HG03139 (cell line): ENCODE measurements around the gene ZDHHC22.
A peak's percentile ranks its signal among the peaks of the same experiment; 100 is the strongest.

Experiments
- ATAC-seq: cut with Tn5 transposase; IDR thresholded peaks from one replicate; pipeline ENCODE4 v1.9.1; 2021; ENCODE audit not compliant: unreplicated experiment

Gene ZDHHC22

DNA sequence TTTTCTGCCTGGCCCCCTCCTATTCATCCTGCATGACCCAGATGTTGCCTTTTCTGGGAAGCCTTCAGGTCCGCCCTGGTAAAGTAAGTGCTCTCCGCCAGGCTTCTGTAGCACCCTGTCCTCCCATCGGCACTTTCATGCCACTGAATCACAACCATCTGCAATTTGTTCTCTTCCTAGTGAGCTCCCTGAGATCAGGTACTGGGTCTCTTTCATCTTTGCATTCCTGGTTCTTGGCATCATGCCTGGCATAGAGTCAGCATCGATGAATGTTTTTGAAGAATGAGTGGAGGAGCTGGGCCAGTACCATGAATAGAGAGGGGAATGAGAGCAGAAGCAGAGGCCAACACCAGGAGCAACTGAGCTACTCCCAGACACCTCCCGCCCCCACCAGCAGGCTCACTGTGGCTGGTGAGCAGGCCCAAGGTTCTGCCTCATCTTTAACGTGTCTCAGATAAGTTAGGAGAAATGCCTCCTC, 13.1 kb downstream of the ZDHHC22 start:
- ATAC-seq: no peak

DNA sequence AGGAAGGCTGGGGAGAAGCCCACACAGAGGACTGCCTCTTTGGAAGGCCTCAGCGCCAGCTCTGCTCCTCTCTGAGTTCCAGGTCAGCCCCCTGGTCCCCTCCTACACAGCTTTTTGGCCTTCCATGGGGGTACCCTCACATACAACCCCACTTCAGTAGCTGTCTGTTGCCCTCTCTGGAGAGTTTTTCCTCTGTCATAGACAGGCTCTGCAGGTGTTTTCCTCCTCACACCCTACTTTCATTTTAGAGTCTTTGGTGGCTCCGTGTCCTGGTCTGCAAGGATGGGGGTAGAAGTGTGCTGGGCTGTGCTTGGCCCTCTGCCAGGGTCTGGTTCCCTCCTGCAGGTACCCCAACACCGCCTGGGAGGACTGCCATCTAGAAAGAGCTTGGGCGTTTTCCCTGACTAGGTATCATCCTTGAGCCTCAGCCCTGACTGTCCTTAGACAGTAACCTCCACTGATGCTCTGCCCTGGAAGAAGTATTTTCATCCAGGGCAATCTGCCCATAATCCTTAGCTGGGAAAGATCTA, 15.1 kb downstream of the ZDHHC22 start:
- ATAC-seq: no peak

- no peak for ATAC-seq
Observed at GRCh38 chr14:77125823-77126325, 15.7 kb downstream of the ZDHHC22 start.

GRCh38 chr14:77125281-77125801, 16.2 kb downstream of the ZDHHC22 start:
- ATAC-seq: no peak

DNA sequence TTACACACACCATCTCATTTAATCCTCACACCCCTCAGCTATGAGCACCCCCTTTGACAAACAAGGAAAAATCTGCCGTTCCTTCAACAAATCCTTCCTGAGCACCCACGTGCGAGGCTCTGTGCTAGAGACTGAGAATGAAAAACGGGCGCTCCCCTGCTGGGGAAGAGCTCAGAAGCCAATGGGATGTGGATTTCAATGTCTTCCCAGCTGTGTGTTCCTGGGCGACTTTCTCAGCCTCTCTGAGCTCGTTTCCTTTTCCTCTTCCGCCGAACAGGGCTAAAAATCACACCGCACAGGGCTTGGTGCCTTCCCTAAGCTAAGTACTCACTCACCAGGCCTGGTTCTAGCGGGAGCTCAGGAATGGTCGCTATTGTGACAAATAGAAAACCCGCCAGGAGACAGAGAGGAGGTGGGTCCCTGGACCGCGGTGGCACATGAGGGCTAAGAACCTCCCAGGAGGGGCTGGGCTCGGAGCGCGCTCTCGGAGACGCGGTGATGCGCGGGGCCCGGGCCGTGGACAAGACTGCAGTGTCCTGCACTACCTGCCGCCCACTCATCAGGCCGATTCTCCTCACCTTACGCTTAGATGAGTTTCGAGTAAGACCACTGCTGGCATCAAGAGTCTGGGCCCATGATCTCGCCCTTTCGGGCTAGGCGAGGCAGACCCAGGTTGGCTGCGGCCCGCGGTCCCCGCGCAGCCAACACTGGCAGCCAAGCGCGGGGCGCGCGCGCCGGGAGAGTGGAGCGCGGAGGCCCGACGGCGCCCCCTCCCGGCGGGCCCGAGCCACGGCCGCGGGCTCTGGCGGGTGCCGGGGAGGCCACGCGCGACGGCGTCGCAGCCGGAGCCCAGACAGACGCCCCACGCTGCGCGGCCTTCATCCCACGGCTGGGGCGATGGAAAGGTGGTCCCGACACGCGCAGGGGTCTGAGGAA, 17.0 kb downstream of the ZDHHC22 start:
- ATAC-seq: no peak

DNA sequence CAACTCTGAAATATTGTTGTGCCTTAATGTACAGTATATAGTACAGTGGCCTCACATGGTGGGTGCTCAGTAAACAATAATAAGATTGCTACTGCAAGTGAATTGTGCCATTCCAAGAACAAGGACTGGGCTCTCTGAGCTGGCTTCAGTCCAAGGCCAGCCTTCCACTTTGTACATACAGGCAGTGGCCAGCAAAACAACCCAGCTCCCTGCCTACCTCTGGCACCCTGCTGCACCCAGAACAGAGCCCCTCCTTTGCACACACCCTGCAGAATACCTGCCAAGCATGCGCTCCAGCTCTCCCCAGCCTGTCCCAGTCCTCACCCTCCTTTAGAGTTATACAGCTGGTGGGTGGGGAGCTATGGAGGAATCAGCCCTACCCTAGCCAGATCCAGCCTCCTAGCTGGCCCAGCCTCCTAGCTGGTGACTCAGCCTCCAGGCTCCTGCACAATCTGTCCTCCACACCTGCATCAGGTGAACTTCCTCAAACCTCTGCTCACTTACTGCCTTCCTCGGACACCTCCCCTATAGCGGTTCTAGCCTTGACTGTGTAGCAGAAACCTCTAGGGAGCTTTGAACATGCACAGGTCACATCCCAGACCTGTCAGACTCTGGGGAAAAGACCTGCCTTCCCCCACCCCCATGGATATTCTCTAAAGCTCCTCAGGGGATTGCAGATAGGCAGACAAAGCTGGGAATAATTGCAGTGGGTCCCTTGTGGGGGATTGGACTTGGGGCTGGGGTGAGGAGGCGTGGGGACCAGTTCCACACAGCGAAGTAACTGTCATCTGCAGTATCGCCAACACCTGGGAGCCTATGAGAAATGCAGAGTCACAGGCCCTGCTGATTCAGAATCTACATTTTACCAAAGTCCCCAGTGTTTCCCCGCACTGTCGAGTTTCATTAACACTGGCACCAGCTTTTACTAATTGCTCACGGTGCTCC, 17.9 kb downstream of the ZDHHC22 start:
- no peak for ATAC-seq

DNA sequence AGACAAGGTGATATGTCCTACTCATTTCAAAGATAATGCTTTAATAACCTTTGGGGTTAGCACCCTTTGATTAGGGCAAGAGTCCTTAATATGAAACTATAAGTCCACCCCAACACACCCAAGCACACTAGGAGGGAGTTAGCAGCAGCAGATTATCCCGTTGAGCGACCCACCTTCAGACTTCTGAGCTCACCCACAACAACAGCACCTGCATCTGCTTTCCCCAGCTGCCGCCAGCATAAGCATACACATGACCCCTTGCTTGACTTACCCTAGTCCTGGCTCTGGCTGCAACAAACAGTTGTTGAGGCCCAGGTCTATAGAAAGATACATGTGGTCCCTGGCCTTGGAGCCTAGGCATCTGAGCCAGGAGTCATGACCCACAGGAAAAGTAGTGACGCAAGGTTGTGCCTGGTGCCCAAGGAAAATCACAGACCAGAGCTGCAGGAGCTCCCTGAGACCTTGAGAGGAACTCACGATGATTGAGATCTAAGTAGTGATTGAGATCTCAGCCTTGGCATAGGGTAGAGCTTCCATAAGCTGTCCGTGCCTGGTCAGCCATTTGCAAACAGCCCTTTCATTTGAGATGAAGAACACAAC, 19.0 kb downstream of the ZDHHC22 start:
- no peak for ATAC-seq

DNA sequence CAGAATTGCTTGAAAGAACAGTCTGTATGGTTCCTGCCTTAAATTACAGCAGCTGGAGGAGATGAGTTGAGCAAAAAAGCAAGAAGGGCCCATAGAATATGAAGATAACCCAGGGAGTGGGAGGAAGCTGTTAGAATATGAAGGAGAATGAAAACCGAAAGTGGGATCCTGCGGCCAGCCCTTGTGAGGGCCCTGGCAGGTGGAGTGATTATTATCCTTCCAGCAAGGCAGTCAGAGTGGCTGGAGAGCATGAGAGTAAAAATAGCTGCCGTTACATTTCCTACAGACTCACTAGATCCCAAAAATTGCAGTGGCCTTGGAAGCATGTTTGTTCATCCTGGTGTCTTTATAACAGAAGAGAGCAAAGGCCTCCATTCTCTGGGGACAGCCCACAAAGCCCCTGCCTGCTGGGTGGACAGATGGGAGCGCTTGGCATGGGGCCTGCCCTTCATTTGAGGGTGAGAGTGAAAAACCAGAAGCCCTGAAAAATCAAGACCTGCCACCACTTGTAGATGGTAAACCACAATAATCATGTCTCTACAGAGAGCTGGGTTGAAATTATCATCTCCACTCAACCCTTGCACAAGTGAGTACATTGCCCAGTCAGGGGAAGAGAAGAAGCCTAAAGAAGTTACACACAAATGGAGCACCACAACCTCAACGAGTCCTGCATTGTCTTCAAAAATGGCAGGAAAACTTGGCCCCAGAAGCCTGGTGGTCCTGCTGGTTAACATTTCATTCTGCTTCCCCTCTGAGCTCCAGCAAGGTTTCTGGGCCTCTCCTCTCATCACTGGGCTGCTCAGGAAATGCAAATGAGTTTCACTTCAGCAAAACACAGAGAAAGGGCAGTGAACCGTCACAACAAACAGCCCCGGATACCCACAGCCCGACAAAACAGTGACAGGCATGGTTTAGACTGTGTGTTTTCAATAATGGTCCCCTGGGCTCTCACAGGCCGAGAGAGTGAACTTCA, 20.5 kb downstream of the ZDHHC22 start:
- ATAC-seq: peak; percentile 86

GRCh38 chr14:77119851-77120250, 21.7 kb downstream of the ZDHHC22 start:
- no peak for ATAC-seq

DNA sequence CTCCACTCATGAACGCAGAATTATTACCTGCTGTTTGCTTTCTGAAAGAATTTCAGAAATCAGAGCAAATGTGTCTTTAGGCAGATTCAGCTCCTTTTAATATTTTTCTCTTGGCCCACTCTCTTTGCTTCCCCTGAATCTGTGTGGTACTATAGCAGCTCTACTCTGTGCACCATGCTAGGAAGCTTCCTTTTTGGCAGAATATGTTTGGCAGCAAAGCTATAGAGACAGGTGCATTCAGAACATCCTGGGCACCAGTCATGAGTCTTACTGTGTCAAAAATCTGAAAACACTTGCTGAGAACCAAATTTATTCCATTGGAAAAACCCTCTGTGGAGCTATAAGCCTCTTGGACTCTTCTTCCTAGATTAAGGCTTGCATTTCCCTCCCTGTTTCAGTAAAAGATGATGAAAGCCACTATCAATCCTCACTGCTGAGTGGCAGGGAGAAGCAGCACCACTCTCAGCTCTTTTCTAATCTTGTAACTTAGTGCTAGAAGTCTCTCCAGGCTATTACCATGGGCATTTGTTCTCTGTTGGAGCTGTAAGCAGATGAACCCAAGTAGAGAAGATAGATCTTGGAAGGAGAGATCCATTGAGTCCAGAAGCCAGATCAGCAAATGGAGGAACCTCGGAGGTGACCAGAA, 25.3 kb downstream of the ZDHHC22 start:
- no peak for ATAC-seq

- no peak for ATAC-seq
Observed at GRCh38 chr14:77114609-77115008, 27.0 kb downstream of the ZDHHC22 start.

DNA sequence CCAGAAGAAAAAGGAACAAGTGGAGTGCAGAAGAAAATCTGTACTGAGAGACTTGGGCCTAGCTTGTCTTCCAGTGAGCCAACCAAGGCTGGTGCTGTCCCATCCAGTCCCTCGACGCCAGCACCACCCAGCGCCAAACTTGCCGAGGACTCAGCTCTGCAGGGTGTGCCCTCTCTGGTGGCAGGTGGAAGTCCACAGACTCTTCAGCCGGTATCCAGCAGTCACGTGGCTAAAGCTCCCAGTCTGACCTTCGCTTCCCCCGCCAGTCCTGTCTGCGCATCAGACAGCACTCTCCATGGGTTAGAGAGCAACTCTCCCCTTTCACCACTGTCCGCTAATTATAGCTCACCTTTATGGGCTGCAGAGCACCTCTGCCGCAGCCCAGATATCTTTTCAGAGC, 27.9 kb downstream of the ZDHHC22 start:
- ATAC-seq: no peak

- ATAC-seq: no peak
Observed at GRCh38 chr14:77111021-77111420, 30.6 kb downstream of the ZDHHC22 start.

DNA sequence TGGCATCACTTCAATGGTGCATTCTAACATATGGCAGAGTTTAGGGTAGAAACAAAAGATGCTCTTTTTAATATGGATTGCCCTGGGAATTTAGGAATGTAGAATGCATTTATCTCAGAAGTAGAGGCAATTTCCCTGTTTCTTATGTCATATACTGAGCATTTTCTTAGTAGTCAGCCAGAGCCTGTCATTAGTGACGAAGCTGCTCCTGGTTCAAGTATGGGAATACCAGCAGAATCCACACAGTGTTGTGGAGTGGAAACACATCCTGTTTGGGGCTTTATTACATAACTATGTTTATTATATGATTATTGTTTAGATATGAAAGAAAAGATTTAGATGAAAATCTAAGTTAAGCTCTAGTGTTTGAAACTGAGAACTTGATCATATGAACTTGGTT, 31.3 kb downstream of the ZDHHC22 start:
- no peak for ATAC-seq

DNA sequence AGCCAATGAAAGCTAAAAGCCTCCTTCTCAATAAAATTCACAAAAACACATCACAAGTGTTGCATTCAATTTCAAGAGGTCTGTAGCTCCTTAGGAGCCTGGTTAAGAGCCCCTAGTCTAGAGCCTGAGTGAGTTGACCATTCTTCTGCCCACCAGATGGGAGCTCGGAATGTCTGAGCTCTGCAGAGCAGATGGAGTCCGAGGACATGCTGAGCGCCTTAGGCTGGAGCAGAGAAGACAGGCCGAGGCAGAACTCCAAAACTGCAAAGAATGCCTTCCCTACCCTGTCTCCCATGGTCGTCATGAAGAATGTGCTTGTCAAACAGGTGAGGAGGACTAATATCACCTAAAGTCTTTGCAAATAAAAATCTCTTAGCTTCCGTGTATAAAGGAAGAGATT, 31.9 kb downstream of the ZDHHC22 start:
- no peak for ATAC-seq

- ATAC-seq: no peak
Observed at GRCh38 chr14:77108753-77109152, 32.8 kb downstream of the ZDHHC22 start.

DNA sequence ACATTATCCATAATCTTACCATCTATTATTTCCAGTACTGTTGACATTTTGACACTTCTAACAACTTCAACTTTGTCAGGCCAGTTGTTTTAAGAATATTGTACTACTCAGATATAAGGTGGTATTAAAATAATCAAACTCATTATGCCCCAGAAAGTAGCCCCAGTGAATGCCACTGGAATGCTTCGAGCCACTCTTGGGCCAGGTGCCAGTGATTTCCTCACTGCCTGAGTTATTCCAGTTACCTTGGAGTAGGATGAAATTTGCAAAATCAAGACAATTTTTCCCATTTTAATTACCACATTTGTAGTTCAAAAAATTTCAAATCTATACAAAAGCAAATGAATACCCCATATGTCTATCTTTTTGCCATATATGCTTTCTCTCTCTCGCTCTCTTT, 34.4 kb downstream of the ZDHHC22 start:
- no peak for ATAC-seq

- ATAC-seq: no peak
Observed at GRCh38 chr14:77106666-77107065, 34.9 kb downstream of the ZDHHC22 start.
